H1 (cell line): Measurements from ENCODE around the gene SLC44A5. TPM values are rescaled to one million over a fixed set of nuclear protein-coding genes. Genes with fewer than 3 reads are reported as not detected.

Experiments
- SP1 ChIP-seq: IDR thresholded peaks from 2 replicates; pipeline ENCODE4 v1.6.1; 2011; ENCODE audit warnings: low read depth, low read length
- polyA plus RNA-seq, 7 experiments: library from polyadenylated mRNA; depleted of rRNA in 3 of 7; stranded (reverse) in 5 of 7; unstranded in 2 of 7; fragments of >200 nt in 5 of 7; fragments of 200-250 nt in 2 of 7; gene quantifications; 1 replicate in 5 of 7; 2 replicates in 1 of 7; 4 replicates in 1 of 7; pipeline versions ENCODE4 v1.2.1 to v1.2.3, GENCODE V29; 2011 to 2013; ENCODE audit warnings: missing spikeins in 2 of 7, mixed read lengths in 2 of 7
- total RNA-seq: library from RNA; stranded (reverse); fragmentation: NEBNext Ultra II Directional; extraction: Animal tissue kit (Norgen Biotek cat#: 25700); gene quantifications from 2 replicates; pipeline ENCODE4 v1.2.1, GENCODE V29; 2021

Gene SLC44A5
- total and polyA plus RNA-seq, 2 of the 8 experiments (the other 6 are each of a cell fraction or from before 2014, with no cell fraction given): 1.8 to 3.3 TPM

GRCh38 chr1:75198761-75199160 lies 412.2 kb downstream of the SLC44A5 start (continued):
- no peak for TF ChIP-seq SP1
